GM20000 (cell line): ENCODE measurements around the gene MOV10L1.

ENCODE experiments used
- DNase-seq: peaks from one replicate; pipeline ENCODE4 v3.0.0; 2012; ENCODE audit warnings: low spot score
- TF ChIP-seq, protein P1 (sequence below): IDR thresholded peaks from 2 replicates; pipeline ENCODE4 v1.5.1; 2012; ENCODE audit warnings: mild to moderate bottlenecking, control low read depth; ENCODE audit errors: extremely low read depth, missing control alignments

MOV10L1 gene

DNA sequence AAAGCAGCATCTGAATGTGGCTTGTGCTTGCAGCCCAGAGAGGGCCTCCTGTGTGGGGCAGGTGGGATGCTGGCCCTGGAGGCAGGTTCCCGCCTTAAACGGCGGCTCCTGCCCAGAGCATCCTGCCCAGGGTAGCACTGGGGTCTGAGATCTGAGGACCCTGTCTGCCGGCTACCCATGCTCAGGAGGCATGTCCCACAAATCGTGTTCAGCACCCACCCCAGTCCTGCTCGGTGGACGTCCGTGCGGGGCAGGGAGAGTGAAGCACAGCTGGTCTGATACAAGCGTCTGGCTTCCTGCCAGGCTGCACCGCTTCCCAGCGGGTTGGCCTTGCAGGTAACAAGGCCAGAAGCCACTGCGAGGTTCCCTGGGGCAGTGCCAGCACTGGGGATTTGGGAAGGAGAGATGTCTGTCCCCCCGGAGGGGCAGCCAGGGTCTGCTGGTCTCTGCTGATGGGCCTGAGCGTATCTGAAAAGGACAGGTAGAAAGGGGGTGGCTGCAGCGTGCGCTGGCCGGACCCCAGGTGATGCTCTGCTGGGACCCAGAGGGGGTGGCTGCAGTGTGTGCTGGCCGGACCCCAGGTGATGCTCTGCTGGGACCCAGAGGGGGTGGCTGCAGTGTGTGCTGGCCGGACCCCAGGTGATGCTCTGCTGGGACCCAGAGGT is 99.5 kb downstream of the MOV10L1 start:
- no peak for DNase-seq
- TF ChIP-seq, protein P1, sequence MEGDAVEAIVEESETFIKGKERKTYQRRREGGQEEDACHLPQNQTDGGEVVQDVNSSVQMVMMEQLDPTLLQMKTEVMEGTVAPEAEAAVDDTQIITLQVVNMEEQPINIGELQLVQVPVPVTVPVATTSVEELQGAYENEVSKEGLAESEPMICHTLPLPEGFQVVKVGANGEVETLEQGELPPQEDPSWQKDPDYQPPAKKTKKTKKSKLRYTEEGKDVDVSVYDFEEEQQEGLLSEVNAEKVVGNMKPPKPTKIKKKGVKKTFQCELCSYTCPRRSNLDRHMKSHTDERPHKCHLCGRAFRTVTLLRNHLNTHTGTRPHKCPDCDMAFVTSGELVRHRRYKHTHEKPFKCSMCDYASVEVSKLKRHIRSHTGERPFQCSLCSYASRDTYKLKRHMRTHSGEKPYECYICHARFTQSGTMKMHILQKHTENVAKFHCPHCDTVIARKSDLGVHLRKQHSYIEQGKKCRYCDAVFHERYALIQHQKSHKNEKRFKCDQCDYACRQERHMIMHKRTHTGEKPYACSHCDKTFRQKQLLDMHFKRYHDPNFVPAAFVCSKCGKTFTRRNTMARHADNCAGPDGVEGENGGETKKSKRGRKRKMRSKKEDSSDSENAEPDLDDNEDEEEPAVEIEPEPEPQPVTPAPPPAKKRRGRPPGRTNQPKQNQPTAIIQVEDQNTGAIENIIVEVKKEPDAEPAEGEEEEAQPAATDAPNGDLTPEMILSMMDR = no peak

DNA sequence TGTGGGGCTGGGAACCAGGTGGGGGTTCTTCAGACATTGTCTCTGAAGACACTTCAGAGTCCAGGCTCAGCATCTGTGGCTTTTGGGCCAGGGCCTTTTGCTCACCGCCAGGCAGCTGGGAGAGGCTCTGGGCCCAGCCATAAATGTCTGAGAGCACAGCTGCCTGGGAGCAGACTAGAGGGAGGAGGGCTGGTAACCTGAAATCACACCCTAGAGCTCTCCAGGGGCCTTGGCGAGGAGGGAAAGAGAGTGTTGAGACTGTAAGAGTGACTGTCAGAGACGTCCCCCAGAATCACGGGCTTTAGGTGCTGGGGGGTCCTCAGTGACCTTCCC is 100.0 kb downstream of the MOV10L1 start:
- TF ChIP-seq, protein P1 = no peak
- no peak for DNase-seq

DNA sequence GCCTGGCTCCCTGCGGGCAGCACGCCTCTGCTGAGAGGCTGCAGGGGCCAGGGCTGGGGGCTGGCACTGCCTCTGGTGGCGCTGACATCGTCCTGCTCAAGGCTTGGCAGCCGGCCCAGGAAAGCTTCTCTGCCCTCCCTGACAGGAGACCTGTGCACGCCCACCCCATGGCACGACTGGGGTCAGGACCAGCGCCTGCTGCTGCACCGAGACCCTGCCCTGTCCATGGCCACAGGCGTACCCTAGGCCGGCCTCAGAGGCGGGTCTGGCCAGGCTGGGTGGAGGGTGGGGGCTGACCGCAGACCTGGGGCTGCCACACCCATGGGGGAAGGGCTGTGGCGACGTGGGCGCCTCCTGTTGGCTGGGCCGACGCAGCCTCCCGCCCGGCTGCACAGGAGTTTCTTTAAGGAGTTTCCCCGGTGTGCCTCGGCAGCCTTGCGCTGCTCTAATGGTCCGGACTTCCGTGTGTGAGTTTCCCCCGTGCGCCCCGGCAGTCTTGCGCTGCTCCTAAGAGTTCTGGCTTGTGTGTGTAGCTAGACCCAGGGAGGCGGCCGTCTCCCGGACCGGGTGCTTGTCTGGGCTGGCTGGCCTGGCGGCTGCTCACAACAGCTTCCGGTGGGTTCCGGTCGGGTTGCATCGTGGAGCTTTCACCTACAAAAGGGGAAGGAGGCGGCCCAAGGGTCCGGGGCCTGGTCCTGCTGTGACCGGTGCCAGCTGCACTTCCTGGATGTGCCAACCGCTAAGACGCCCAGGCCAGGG is 100.6 kb downstream of the MOV10L1 start:
- TF ChIP-seq, protein P1 = peak; percentile 24
- peak; percentile 90 for DNase-seq

DNA sequence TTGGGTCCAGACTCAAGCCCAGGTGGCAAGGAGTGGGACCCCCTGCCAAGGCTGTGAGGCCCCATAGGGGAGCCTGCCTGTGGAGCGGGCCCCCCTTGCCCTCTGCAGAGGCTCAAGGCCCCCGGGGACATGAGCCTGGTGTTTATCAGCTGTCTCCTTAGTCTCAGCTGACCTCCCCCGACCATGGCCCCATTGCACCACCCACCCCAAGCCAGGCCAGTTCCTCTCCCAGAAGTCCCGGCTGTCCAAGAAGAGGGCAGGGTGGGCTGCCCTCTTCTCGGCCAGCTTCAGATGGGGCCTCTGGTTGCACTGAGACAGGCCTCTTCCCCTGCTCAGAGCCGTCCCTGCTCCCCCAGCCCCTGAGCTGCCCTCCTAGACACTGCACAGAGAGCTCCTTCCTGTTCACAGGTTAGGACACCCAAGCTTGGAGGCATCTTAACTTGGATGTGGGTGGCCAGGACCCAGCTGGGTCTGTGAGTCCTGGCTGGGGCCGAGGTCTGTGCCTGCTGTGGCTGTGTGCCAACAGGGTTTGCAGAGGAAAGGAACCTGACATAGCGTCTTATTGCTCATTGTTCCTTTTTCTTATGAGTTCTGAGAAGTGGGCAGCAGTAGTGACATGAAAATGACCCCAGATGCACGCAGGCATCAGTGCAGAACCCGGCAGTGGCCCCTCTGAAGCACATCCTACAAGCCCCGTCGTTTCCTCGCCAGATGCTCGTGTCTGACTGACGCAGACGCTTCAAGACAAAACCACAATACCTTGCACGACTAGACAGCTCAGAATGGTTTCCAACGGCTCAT is 101.3 kb downstream of the MOV10L1 start:
- DNase-seq = peak; percentile 86
- TF ChIP-seq, protein P1 = no peak

DNA sequence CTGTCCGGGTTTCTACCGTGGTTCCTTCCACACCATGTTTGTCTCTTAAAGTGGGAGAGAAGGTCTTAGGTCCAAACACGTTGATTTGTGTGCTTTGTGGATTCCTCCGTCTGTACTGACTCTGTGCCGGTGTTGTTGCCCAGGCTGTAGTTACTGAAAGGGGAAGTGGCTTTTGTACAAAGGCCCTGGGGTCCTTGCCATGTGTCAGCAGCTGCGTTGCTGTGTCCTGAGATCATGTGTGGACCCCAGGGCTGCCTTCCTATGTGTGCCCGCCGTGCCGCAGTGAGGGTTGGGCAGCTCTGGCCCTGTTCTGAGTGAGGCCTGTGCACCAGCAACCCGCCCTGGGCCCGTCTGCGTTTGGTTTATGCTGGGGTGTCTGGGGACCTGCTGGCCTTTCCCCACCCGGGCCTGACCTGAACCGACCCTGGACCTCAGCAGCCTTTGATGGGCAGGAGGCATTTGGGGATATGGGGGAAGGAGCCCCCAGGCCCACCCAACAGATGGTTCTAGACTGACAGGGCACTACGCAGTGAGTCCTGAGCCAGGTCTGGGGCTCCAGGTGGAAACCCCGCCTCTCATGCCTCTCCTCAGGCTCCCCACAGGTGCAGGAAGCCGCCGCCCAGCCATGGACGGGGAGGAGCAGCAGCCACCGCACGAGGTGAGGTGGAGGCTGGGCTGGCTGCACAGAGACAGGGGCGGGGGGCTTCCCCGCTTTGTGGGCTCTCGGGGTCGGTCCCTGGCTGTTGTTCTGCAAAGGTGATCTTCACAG is 102.8 kb downstream of the MOV10L1 start:
- peak; percentile 52 for DNase-seq
- TF ChIP-seq, protein P1 = no peak

DNA sequence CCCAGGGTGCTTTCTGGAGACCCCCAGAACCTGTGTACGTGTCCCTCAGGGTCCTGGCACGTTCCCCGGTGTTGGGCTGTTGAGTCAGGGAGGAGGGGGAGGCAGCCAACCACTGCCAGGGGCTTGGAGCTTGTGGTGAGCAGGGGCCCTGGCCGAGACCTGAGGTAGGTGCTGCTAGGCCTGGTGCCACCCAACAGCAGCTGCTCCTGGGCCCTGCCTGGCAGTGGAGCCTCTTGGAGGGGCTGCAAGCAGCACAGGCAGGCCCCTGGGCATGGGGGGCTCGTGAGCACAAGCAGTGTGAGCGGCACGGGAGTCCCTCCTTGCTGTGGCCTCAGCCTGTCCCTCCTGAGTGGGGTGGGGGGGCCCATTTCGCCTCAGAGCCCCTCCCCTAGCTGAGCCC is 103.8 kb downstream of the MOV10L1 start:
- TF ChIP-seq, protein P1 = no peak
- DNase-seq = no peak
